Choroid plexus epithelial cell (primary cell): Measurements from ENCODE around the gene RNPEPL1.

Experiments used
- DNase-seq: peaks from one replicate; pipeline ENCODE4 v3.0.0-alpha.2; 2010; ENCODE audit warnings: low read depth
- H3K4me3 ChIP-seq: 2 replicates; pipeline ENCODE4 v1.5.1; 2011; ENCODE audit warnings: low read depth, mild to moderate bottlenecking, control low read depth, low read length, moderate library complexity
- CTCF ChIP-seq: conservative IDR thresholded peaks from 2 replicates; pipeline ENCODE4 v1.5.1; 2011; ENCODE audit warnings: low read depth, mild to moderate bottlenecking, control low read depth, inconsistent platforms, low read length, moderate library complexity

The RNPEPL1 gene

DNA sequence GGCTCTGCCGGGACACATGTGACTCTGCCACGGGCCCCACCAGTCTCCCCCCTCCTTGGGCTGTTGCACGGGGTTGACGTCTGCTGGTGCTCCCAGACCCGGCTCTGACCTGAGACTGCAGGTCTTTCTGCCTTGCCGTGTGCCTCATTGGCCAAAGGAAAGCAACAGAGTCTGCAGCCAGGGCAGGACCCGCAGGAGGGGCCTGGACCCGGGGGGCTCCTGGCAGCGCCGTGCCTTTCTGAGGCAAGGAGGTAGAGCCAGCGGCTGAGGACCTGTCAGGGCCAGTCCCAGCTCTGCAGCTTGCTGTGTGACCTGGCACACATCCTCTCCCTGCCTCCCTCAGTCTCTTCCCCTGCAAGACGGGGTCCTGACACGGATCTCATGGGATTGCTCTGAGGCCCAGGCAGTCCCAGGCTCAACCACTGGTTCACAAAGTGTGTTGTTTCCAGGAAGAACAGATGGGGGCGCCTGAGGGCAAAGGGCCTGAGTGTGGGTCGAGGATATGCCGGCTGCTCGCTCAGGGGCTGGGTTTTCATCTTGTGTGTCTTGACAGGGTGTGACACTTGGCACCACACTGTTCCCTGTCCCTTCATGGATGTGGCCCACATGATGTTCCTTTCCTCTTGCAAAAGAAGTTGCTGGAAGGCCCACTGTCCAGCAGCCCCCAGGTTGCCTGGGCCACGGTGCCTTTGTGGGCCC, 27.2 kb downstream of the RNPEPL1 start:
- TF ChIP-seq CTCF: peak; percentile 64
- DNase-seq: peak; percentile 51
- no peak overlapping the region for H3K4me3 ChIP-seq

DNA sequence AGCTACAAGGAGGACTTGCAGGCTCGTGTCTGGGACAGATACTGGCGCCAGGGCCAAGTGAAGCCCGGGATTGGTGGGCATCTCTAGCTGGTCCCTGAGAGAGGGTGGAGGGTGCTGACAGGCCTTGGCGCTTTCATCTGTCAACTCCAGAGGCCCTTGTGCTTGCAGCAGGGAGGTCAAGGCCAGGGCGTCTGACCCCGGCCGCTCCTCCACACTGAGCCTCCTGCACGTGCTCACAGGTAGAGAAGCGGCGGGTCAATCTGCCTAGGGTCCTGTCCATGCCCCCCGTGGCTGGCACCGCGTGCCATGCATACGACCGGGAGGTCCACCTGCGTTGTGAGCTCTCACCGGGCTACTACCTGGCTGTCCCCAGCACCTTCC, 27.8 kb downstream of the RNPEPL1 start:
- DNase-seq: no peak
- no peak overlapping the region for H3K4me3 ChIP-seq

DNA sequence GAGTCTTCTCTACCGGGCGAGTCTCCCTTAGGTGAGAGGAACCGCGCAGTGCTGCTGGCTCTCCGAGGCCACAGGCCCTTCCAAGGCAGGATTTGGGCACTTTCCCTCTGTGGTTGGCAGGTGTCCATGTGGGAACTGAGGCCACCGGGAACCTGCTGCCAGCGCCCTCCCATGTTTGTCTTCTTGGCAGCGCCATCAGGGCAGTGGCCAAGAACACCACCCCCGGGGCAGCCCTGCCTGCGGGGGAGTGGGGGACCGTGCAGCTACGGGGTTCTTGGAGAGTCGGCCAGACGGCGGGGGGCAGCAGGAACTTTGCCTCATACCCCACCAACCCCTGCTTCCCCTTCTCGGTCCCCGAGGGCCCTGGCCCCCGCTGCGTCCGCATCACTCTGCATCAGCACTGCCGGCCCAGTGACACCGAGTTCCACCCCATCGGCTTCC, 28.2 kb downstream of the RNPEPL1 start:
- no peak for DNase-seq
- no peak for TF ChIP-seq CTCF

More for the DNA sequence above, 27.8 kb downstream of the RNPEPL1 start:
- TF ChIP-seq CTCF: no peak

GRCh38 chr2:240597054-240597418, 28.8 kb downstream of the RNPEPL1 start:
- TF ChIP-seq CTCF: no peak
- no peak overlapping the region for H3K4me3 ChIP-seq
- DNase-seq: no peak

More for the DNA sequence above, 28.2 kb downstream of the RNPEPL1 start:
- H3K4me3 ChIP-seq: no peak overlapping the region

GRCh38 chr2:240597419-240598181, 29.3 kb downstream of the RNPEPL1 start:
- no peak for DNase-seq
- no peak overlapping the region for H3K4me3 ChIP-seq
- TF ChIP-seq CTCF: no peak

DNA sequence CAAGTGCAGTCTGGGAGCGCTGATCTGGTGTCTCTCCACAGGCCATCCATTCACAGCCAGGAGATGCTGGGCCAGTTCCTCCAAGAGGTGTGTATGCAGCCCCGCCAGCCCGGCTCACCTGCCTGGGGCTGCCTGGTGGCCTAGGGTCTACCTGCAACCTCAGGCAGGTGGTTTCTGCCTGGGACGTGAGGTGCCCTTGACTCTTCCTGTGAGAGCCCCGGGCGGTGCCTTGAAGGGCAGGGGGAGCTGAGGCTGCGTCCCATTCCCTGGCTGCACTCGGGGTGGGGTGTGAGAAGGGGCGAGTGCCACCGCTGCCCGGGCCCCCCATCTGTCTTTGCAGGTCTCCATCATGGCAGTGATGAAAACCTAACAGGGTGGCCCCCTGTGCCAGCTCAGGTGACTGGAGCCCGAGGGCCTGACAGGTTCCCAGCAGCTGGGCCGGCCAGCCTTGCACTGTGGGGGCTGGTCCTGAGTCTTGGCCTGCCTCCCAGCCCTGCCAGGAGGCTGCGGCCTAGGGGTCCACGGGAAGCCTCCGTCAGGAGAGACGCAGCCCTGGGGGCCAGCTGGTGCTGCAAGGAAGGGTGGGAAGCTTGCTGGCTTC, 30.1 kb downstream of the RNPEPL1 start:
- H3K4me3 ChIP-seq: no peak overlapping the region
- DNase-seq: no peak
- no peak for TF ChIP-seq CTCF
